IPS-NIHi7 (cell line): ENCODE results near the gene SDC3.
"Not testable (repeated sequence)": the region's sequence is repeated elsewhere in the genome, so short reads cannot be mapped to it uniquely, and the experiment has no call there.

Experiments used
- DNase-seq: peaks from one replicate; pipeline ENCODE4 v3.0.0; 2012; ENCODE audit warnings: mixed read lengths; ENCODE audit errors: extremely low spot score

SDC3 gene

DNA sequence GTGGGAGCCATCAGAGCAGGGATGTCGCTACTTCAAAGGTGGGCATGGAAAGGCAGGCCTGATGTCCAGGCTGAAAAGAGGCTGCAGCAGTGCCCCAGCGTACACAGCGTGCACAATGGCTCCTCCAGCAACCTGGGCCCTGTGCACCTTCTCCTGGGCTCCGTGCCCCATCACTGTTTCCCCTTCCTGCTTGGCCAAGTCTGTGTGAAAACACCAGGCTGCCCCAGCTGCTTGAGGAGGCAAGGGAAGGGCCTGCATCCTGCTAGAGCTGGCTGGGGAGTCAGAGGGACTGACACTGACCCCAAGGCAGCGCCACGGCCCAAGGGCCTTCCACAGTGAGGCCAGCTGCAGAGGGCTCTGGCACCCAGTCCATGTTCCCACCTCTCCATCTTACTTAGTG, 33.4 kb downstream of the SDC3 start:
- DNase-seq = no peak

DNA sequence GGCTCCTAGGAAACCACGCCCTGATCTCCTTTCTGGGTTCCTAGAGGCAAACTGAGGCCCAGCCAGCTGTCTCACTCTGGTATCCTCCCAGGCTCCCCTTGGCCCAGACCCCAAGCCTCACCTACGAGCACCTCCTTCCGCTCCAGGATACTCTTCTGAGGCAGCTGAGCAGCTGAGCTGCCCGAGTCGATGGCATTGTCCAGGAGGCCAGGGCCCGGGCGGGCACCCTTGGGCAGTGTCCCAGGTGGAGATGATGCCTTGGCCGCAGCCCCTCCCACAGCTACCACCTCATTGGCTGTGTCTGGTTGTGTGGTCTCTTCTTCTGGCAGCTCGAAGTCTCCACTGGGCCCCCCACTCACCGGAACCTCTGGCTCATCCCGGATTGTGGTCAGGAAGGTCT, 34.4 kb downstream of the SDC3 start:
- no peak for DNase-seq

DNA sequence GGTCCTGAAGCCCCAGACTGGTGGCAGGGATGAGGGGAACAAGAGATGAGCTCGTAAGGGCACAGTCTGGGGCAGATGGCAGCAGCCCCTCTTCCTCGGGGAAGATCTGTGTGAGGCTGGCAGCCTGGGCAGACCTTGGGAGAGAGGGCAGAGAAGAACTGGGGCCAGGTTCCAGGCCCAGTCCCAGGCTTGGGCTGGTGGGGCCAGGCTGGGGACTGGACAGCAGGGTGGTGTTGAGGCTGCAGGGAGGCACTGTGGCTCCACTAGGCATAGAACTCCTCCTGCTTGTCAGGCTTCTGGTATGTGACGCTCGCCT, 35.7 kb downstream of the SDC3 start:
- DNase-seq = no peak

DNA sequence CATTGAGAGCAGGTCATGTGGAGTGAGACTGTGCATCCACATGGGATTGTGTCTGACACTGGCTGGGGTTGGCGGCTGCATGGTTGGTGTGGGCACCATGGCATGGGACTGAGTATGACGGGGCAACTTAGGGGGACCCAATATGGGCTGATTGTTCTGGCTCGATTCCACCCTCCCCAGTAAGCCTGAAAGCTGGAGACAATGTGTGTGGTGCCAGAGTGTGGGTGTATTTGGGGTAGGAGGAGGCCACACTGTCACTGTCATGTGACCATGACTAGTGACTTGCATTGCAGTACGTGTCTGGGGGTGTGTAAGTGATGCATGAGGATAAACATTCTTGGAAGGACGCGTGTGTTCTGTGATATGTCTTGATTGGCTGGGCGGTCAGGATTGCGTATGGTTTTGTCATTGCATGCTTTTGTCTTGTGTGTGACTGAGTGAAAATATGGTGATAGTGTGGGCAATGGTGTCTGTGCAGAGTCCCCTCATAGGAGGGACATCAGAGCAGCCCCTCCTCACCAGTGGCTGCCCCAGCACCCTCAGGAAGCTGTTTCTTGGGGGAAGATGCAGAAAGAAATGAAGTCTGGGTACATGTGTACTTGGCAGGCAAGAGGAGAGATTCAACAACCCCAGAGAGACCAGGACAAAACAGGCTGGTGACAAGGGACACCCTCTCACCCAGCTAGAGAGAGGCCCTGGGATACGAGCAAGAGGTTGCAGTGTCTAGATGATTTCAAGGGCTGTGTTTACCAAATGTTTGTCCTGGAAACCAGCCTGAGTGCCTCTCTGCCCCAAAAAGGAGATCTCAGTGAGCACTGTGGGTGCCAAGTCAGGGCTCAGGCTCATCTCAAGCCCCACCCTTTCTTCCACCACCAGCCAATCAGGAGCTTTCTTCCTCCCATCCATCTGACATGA, 36.3 kb downstream of the SDC3 start:
- DNase-seq = peak; percentile 55

DNA sequence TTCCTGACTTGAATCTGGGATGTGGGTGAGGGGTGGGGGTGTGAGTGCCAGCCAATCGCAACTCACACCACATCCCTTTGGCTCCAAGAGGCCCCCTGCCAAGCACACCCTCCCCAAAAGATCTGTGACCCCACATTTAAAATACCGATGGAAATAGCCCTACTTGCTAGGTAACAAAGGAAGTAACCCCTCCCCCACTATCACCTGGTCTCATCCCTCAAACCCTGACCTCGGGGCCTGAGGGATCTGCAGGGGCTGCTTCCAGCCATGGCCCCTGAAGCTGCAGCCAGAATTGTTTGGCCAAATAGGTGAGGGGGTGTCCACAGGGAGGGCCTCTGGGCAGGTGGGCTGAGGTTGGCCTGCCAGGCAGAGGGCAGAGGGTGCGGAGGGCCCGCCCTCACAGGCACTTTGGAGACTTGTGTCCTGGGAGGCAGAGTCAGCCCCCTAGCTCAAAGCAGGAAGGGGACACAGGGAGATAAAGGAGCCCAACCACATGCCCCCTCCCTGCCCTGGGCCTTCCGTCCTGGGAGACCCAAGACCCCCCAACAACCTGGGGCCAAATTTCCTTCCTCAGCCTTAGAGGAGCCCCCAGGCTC, 37.2 kb downstream of the SDC3 start:
- no peak for DNase-seq

DNA sequence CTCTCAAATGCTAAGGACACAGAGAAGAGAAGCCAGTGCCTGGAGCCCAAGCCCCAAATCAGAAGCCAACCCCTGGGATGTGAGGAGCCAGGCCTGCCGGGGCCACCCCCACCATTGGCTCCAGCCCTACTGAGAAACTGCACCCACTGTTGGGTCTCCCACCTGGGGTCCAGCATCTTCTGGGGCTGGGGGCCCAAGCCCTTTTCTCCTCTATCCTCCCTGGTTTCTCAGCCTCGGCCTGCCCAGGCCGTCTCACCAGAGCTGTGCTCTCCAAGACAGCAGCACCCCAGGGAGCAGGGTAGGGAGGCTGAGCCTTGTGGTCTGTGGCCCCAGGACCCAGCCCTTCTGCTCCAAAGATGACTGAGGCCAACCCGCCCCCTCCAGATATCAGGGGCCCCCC, 37.9 kb downstream of the SDC3 start:
- no peak for DNase-seq

DNA sequence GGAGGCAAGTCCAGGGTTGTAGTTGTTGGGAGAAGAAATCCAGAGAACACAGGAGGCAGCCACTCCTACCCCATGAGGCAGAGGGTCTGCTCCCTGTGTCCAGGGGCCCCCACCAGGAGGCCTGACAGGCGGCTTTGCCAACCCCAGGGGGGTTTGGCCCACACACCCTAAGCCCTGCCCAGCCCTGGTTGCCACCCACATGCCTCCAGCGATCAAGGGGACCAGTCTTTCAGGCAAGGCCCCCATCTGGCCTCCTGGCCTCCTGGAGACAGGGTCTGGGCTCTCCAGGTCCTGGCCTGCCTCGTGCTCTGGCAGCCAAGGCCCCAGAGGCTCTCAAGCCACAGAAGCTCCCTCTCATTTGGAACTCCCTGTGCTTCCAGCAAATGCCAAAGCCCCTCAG, 38.5 kb downstream of the SDC3 start:
- no peak for DNase-seq

DNA sequence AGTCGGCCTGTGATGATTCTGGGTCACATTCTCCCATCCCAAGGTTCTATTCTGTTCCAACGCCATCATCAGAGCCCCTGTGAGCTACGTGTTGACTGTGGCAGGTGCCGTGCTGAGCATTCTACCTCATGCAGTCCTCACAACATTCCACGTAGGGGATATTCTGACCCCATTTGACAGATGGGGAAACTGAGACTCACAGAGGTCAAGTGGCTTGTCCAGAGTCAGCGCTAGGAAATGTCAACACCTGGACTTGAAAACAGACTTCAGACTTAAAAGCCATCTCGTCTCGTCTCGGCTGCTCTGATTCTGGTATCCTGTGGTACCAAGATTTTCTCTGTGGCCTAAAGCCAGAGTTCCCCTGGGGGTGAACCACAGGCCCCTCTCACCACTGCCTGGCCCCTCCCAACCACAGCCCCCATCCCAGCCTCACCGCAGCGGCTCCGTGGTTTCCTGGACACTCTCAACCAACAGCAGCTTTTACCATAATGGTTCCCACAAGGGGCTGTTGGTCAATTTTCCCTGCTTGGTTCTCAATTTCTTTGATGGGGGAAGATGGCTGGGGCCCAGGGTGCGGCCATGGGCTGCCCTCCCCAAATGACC, 39.6 kb downstream of the SDC3 start:
- DNase-seq = no peak

DNA sequence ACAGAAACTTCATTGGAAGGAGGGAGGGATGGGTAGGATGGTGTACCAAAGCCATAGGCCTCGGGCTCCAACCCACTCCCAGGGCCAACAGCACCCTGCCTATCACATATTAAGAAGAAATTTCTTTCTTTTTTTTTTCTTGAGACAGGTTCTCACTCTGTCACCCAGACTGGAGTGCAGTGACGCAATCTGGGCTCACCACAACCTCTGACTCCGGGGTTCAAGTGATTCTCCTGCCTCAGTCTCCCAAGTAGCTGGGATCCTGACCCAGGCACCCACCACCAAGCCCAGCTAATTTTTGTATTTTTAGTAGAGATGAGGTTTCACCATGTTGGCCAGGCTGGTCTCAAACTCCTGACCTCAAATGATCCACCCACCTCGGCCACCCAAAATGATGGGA, 40.5 kb downstream of the SDC3 start:
- not testable (repeated sequence) for DNase-seq

DNA sequence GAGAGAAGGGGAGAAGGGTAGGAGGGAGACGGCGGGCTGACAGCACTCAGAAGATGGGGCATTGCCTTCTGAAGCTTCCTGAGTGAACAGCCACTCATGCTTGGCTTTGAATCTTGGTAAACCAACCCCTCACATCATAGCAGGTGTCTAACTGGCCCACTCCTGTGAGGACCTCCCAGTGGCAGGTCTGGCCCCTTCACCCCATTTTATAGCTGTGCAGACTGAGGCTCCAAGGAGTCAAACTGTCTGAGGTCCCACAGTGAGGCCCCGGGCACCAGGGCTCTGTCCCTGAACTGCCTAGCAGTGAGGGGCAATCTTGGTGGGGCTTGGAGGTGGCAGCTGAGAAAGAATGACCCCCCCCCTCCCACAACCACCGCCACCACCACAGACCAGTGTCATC, 41.0 kb downstream of the SDC3 start:
- DNase-seq = no peak

DNA sequence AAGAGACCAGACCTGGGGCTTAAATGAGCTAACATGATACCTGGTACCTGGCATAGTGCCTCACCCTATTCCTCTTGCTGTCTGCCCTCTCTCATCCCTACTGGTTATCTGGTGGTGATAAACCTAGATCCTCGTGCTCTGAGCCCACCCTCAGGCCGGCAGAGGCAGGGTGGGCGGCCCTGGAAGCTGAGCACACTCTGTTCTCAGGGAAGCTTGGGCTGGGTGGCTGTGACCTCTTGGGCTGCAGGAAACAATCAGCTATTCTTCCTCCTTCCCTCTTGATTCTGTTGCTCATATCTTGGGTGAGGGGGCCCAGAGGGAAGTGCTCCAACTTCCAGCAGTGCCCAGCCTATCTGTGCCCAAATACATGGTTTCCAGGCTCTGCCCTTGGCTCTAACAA, 42.0 kb downstream of the SDC3 start:
- no peak for DNase-seq

DNA sequence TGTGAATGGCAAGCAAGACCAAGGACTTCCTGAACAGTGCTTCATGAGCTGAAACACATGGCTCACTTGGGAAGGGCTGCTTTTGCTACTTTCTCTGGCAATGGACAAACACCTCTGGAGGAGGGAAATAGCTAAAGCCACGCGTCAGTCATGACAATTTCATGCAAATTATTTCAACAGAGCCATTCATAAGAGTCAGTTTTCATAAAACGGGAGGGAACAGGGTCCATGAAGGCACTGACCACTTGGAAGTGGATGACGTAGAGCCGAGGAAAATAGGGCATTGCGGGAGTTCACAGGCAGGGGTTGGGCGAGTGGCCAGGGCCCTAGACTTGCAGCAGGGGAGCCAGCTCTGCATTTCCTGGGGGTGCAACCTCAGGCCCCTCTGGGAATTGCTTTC, 43.9 kb downstream of the SDC3 start:
- no peak for DNase-seq

DNA sequence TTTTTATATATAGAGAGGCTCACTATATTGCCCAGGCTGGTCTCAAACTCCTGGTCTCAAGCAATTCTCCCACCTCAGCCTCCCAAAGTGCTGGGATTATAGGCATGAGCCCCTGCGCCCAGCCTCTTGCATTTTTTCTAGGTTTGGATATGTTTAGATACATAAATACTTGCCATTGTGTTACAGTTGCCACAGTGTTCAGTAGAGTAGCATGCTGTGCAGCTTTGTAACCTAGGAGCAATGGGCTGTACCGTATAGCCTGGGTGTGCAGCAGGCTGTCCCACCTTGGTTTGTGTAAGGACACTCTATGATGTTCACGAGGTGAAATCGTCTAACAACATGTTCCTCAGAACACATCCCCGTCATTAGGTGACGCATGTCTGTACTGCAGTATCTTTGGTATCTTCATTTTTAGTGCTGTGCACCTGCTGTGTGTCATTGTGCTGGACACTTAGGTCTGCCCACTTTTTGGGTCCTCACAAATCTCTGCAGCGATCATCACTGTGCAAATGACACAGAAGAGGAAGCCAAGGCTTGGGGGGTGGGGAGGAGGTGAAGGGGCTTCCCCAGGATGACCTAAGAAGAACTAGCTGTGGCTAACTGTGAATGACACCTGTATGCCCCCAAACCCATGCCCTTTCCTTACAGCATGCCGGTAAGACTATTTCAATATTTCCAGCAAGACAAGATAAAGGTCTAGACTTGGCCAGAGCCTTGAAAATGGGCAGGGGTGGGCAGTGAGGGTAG, 44.5 kb downstream of the SDC3 start:
- DNase-seq = no peak

DNA sequence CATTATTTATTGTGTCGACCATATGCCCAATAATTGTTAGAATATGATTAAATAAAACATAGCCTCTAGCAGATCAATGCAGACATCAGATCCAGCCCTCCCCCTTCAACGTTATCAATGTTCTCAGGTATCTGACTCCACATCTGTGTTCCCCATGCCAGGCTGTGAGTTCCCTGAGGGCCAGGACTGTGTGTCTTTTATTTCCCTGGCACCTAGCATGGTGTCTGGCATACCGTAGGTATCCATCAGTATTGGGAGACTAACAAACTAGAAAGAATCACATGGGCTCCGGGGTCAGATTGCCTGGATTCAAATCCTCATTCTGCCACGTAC, 48.3 kb downstream of the SDC3 start:
- DNase-seq = no peak

DNA sequence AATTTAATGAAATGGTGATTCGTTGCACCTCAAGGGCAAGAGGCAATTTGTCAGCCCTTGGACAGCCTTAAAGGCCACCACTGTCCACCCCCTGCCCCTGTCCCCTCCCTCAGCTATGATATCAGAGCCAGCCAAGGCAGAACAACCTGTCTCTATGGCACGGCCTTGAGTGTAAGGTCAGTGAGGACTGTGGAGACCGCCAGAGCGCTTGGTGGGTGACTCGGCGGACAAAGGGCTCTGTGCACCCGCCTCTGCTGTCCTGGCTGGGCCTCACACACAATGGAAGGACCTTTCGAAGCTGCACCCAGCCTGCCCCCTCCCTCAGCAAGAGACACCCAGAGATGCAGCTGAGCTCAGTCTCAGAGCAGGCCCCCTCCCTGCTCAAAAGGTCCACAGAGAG, 50.6 kb downstream of the SDC3 start:
- no peak for DNase-seq

DNA sequence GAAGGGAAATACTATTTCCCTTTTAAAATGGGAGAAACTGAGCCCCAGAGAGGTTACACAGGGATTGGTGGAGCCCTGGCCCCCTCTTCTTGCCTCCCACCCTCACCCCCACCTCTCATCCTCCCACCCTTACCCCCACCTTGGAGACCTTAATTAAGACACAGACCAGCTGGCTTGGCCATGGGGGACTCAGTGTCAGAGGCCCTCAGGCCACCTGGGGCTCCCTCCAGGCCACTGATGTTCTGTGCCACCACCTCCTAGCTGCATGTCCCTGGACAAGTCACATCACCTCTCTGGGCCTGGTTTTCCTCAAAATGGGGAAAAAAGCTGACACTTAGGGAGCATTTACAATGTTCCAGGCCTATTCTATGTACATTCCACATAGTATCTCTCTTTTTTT, 51.5 kb downstream of the SDC3 start:
- no peak for DNase-seq

DNA sequence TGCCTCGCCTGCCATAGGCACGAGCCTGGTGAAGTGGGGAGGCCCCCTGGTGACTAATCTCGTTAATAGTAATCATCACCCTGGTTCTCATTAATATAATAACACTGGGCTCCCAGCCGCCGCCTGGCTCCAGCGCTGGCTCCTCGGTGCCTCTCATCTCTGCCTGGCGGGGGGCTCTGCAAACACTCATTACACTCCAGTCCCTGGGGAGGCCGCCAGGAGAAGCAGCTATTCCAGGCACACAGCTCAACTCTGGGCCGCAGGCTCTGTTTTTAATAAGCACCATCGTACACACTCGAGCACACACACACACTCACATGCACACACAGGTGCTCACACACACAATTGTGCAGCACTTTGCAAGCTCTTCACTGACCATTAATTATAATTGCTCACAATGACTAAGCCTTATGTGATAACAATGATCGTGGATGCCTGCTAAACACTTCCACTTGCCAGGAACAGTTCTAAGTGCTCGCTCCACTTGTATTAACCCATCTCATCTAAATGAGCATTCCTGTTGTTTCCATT, 52.2 kb downstream of the SDC3 start:
- DNase-seq = peak; percentile 38

DNA sequence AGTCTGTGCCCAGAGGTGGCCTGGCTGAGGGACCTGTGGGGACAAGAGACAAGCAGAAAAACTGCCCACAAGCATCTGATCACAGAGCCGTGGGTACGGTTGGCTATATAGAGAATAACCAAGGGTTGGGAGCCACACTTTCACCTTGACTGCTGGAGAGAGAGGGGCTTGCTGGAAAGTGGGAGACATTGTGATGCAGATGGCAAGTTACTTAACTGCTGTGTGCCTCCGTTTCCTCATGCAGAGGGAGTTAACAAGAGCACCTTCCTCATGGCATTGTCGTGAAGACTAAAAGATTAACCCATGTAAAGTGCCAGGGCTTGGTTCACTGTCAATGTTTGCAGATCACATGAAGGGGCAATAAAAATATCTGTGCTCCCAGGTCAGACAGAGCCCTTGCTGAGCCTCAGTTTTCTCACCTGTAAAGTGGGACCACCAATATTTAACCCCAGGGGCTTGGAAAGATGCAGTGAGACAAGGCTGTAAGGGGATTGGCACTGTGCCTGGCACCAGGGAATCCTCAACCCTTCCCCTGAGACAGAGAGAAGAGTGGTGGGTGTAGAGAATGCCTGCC, 52.8 kb downstream of the SDC3 start:
- no peak for DNase-seq

DNA sequence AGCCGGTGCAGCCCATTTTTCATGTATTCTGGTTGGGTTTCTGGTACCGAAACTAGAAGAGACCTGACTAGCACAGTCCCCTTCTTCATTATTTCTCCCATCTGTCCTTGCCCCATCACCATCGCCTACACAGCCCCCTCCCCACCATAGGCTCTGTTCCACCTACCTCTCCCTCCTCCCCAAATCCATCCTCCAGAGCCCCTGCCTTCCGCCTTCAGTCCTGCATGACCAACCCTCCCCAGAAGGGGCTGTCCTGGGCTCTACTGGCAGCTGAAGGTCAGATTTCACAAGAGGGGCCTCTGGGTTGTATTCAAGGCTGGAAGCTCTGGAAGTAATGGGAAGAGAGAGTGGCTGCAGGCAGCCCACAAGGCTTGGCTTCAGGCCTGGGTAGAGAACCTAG, 55.2 kb downstream of the SDC3 start:
- peak; percentile 59 for DNase-seq

DNA sequence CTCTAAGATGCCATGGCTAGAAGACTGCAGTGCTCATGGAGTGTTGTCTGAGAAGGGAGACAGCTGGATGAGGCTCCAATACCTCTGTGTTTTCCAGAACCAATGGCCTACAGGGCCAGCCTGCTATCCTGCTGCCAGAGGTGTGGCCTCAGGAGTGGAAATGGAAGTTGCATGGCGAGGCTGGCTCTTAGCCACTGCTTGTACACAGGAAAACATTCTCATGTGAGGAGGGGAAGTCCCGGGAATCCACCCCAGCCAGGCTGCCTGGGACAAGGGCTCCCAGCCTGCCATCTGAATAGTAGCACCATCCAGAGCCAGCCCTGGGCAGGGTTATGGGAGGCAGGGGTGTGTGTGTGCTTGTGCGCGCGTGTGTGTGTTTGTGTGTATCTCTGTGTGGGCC, 56.5 kb downstream of the SDC3 start:
- DNase-seq = no peak

DNA sequence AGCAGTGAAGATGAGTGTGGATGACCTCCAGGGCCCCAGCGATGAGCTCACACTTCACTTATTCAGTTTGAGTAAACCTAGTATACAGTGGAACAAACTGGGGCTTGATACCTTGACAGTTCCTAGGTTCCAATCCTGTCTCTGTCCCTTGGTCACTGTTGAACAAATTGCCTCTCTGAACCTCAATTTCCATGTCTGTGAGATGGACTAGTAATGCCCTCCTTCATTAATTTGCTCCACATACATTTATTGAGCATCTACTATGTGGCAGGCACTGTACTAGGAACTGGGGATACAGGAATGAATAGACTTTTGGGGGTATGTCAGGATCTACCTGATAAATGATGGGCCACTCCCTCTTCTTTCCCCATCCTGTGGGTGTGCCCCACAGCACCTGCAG, 57.3 kb downstream of the SDC3 start:
- DNase-seq = no peak

DNA sequence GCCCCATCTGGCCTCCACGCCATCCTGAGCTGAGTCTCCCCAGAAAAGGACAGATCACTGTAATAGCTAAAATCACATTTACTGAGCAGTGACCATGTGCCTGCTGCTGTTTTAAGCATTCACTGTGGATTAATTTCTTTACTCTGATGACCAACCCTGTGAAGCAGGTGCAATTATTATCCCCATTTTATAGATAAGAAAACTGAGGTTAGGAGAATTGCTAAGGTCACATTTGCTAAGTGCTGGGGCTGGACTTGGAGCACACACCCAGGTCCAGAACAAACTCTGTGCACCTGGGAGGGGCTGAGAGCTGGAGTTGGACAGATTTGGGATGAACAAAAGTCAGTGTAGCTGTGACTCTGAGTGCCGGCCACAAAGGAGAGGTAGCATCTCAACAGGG, 58.0 kb downstream of the SDC3 start:
- no peak for DNase-seq
